G401 (cell line): ENCODE data around the gene EXTL2. TPM values are rescaled to one million over a fixed set of nuclear protein-coding genes. Genes with fewer than 3 reads are reported as not detected.
"Not testable (repeated sequence)": the region's sequence is repeated elsewhere in the genome, so short reads cannot be mapped to it uniquely, and the experiment has no call there.

ENCODE experiments used
- DNase-seq: peaks from one replicate; pipeline ENCODE4 v3.0.0-alpha.2; 2015; ENCODE audit warnings: low spot score
- in situ Hi-C: cut with HindIII; loops from 2 replicates; pipeline ENCODE4 v1.10.0; 2016; ENCODE audit warnings: low sequenced_read_pairs, mixed read lengths
- total RNA-seq: library from RNA; depleted of rRNA; stranded (reverse); fragments of >200 nt; shearing (Covaris generic); gene quantifications from 2 replicates; pipeline ENCODE4 v1.2.3, GENCODE V29; 2014; rRNA removed

The EXTL2 gene
- 20.4 and 36.9 TPM in 2 replicates for total RNA-seq

- DNase-seq, result peak; percentile 97
- in situ Hi-C loops, result no loop called here
Observed at GRCh38 chr1:100894603-100895539, at the start of gene EXTL2. TSS of gene EXTL2 (minus strand) at chr1:100894842. CDS start at chr1:100888757, 6,085 bp downstream.

GRCh38 chr1:100943533-100943932 lies 48.9 kb upstream of the EXTL2 start:
- in situ Hi-C loops, result loop anchor here (25.0 kb wide), 1 partner anchor 344 kb away; no protein-coding TSS in a partner anchor

GRCh38 chr1:100942304-100943046 lies 47.8 kb upstream of the EXTL2 start:
- in situ Hi-C loops, result loop anchor here (25.0 kb wide), 1 partner anchor 345 kb away; no protein-coding TSS in a partner anchor
- DNase-seq, result no peak

More at GRCh38 chr1:100943533-100943932, 48.9 kb upstream of the EXTL2 start:
- DNase-seq, result no peak

GRCh38 chr1:100941580-100942216 lies 47.1 kb upstream of the EXTL2 start:
- in situ Hi-C loops, result loop anchor here (25.0 kb wide), 1 partner anchor 346 kb away; no protein-coding TSS in a partner anchor

GRCh38 chr1:100941098-100941527 lies 46.5 kb upstream of the EXTL2 start:
- in situ Hi-C loops, result loop anchor here (25.0 kb wide), 1 partner anchor 346 kb away; no protein-coding TSS in a partner anchor
- no peak for DNase-seq

More at GRCh38 chr1:100941580-100942216, 47.1 kb upstream of the EXTL2 start:
- DNase-seq, result no peak

- in situ Hi-C loops, result loop anchor here (25.0 kb wide), 1 partner anchor 351 kb away; no protein-coding TSS in a partner anchor
- no peak for DNase-seq
Observed at GRCh38 chr1:100936194-100936967, 41.7 kb upstream of the EXTL2 start.

GRCh38 chr1:100933555-100933954 lies 38.9 kb upstream of the EXTL2 start:
- DNase-seq, result not testable (repeated sequence)
- in situ Hi-C loops, result loop anchor here (25.0 kb wide), 1 partner anchor 354 kb away; no protein-coding TSS in a partner anchor

- DNase-seq, result no peak
- in situ Hi-C loops, result loop anchor here (25.0 kb wide), 1 partner anchor 356 kb away; no protein-coding TSS in a partner anchor
Observed at GRCh38 chr1:100931716-100932115, 37.1 kb upstream of the EXTL2 start.

- in situ Hi-C loops, result loop anchor here (25.0 kb wide), 1 partner anchor 357 kb away; no protein-coding TSS in a partner anchor
- DNase-seq, result no peak
Observed at GRCh38 chr1:100930494-100930893, 35.9 kb upstream of the EXTL2 start.

- in situ Hi-C loops, result loop anchor here (25.0 kb wide), 1 partner anchor 359 kb away; no protein-coding TSS in a partner anchor
- DNase-seq, result peak; percentile 4
Observed at GRCh38 chr1:100928128-100928527, 33.5 kb upstream of the EXTL2 start.

GRCh38 chr1:100927276-100927675 lies 32.6 kb upstream of the EXTL2 start:
- in situ Hi-C loops, result loop anchor here (25.0 kb wide), 1 partner anchor 360 kb away; no protein-coding TSS in a partner anchor

GRCh38 chr1:100926240-100926639 lies 31.6 kb upstream of the EXTL2 start:
- in situ Hi-C loops, result loop anchor here (25.0 kb wide), 1 partner anchor 361 kb away; no protein-coding TSS in a partner anchor
- no peak for DNase-seq

More at GRCh38 chr1:100927276-100927675, 32.6 kb upstream of the EXTL2 start:
- no peak for DNase-seq

- in situ Hi-C loops, result loop anchor here (25.0 kb wide), 1 partner anchor 362 kb away; no protein-coding TSS in a partner anchor
- no peak for DNase-seq
Observed at GRCh38 chr1:100924991-100925390, 30.3 kb upstream of the EXTL2 start.

- no peak for DNase-seq
- in situ Hi-C loops, result no loop called here
Observed at GRCh38 chr1:100924212-100924611, 29.6 kb upstream of the EXTL2 start.

GRCh38 chr1:100921110-100921706 lies 26.6 kb upstream of the EXTL2 start:
- DNase-seq, result peak; percentile 69
- in situ Hi-C loops, result no loop called here

GRCh38 chr1:100912019-100912418 lies 17.4 kb upstream of the EXTL2 start:
- no peak for DNase-seq
- in situ Hi-C loops, result no loop called here

GRCh38 chr1:100909018-100909417 lies 14.4 kb upstream of the EXTL2 start:
- DNase-seq, result no peak
- in situ Hi-C loops, result no loop called here
